NCI-H2227 (cell line): ENCODE measurements around the gene ANKRD13A.
"Not testable (repeated sequence)": the region's sequence is repeated elsewhere in the genome, so short reads cannot be mapped to it uniquely, and the experiment has no call there.

ENCODE experiments used
- DNase-seq: peaks from one replicate; lab custom pipeline; 2025; ENCODE audit not compliant: unreplicated experiment; lab: John Stamatoyannopoulos, UW

The ANKRD13A gene

DNA sequence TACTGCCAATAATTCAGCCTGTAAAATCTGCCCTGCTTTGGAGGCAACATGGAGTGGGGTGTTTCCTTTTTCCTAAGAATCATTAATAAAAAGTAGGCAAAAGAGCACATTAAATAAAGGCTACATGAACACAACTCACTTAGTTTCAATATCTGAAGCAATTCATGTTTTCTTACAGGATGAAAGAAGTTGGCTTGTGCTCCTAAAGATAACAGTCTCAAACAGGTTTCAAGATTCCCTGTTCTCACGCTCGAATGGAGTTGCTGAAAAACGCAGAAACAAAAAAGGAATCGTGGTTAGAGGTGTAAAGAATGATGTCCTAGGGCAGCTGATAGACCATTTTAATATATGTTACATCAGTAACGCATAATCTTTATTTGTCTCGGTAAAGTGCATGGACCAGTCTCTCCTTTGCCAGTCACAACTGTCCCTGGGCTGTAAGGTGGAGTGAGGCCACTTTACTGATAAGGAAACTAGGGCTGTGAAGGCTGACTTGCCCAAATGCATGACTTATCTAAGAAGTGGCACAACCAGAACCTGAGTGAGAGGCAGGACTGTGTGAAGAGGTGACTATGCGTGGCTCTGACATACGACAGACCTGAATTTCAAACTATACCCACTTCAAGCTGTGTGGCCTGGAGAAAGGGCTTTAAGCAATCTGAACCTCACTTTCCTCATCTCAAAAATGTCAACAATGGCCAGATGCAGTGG lies 15.6 kb upstream of the ANKRD13A start:
- no peak for DNase-seq

DNA sequence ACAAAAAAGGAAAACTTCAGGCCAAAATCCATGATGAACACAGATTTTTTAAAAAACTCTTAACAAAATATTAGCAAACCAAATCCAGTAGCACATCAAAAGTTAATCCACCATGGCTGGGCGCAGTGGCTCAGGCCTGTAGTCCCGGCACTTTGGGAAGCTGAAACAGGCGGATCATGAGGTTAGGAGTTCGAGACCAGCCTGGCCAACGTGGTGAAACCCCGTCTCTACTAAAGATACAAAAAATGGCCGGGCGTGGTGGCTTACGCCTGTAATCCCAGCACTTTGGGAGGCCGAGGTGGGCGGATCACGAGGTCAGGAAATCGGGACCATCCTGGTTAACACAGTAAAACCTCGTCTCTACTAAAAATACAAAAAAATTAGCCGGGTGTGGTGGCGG lies 13.0 kb upstream of the ANKRD13A start:
- DNase-seq: not testable (repeated sequence)

DNA sequence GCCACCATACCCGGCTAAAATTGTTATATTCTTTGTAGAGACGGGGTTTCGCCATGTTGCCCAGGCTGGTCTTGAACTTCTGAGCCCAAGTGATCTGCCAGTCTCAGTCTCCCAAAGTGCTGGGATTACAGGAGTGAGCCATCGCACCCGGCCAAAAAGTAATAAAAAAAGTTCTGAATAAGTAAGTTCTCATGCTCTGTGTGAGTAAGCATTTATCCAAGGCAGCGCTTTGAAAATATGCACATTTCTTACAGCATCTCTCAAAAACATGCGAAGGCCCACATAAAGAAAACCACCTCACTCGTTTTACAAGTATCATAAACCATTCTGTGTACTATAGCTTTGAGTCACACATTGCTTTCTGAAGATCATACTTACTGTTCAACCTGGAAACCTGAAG lies 11.6 kb upstream of the ANKRD13A start:
- DNase-seq: no peak

DNA sequence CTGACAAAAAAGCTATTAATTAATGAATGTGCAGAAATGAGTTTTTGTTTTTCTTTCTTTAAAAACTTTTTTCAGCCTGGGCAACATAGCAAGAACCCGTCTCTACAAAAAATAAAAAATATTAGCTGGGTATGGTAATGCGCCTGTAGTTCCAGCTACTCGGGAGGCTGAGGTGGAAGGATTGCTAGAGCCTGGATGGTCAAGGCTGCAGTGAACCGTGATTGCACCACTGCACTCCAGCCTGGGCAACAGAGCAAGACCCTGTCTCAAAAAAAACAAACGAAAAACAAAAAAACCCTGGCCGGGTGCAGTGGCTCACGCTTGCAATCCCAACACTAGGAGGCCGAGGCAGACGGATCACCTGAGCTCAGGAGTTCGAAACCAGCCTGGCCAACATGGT lies 11.0 kb upstream of the ANKRD13A start:
- DNase-seq: no peak

GRCh38 chr12:109988903-109989302 lies 10.3 kb upstream of the ANKRD13A start:
- DNase-seq: no peak

GRCh38 chr12:109989380-109989779 lies 9.8 kb upstream of the ANKRD13A start:
- DNase-seq: no peak

GRCh38 chr12:109991586-109991985 lies 7.6 kb upstream of the ANKRD13A start:
- no peak for DNase-seq

- DNase-seq: no peak
Observed at GRCh38 chr12:109993091-109993490, 6.1 kb upstream of the ANKRD13A start.

- no peak for DNase-seq
Observed at GRCh38 chr12:109994401-109995175, 4.6 kb upstream of the ANKRD13A start.

DNA sequence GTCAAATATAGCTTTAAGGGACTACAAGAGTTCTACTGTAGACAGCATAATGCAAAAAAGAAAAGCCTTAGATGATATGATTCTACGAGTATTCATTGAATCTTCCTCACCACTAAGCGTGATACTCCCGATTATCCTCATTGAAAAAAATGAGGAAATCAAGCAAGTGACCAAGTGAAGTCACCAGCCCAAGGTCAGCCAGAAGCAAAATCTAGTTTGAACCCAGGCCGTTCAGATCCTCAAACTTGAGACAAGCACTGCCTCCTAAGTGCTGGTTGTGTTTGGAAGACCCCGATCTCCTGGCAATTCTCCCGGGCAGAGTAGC lies 3.9 kb upstream of the ANKRD13A start:
- DNase-seq: no peak

- peak; percentile 96 for DNase-seq
Observed at GRCh38 chr12:109995686-109996482, 3.3 kb upstream of the ANKRD13A start, which contains the start of gene GIT2. TSS of gene GIT2 (minus strand) at chr12:109996368. CDS start at chr12:109996224, 144 bp downstream.

GRCh38 chr12:109996483-109996853 lies 2.8 kb upstream of the ANKRD13A start:
- DNase-seq: no peak

GRCh38 chr12:109997393-109997792 lies 1.8 kb upstream of the ANKRD13A start:
- DNase-seq: no peak

DNA sequence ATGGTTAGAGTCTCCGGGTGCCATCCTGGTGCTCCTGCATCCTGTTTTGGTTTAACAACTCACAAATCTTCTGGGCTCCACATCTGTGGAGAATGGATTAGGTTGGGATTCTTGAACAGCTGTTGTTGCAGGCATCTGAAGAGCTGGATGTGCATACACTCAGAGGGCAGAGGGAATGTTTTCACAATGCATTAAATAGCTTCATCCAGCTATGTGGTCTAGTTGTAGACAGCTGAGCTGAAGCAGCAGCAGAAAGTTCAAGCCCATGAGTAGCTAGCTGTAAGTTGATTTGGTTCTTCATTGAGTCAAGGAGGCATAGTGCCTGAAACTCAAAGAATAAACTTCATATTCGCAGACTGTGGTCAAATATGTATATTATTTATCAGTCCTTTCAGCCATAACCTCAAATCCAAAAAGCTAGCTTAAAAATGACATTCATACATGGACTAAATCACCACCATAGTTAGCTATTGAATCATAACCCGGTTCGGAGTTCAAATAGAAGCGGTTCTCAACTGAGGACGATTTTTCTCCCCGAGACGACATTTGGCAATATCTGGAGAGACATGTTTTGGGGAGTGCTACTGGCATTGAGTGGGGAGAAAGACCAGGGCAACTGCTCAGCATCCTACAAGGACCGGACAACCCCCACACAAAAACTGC lies 858 bp upstream of the ANKRD13A start:
- DNase-seq: no peak

DNA sequence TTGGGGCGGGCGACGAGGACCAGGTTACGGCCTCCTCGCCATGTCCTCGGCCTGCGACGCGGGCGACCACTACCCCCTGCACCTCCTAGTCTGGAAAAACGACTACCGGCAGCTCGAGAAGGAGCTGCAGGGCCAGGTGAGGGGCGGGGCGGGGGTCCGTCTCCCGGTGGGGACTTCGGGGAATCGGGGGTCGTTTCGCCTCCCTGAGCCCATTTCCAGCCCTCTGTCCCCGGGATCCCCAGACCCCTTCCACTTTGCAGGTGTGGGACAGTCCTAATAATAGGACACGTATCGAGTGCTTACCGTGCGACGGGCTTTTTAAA lies 380 bp downstream of the ANKRD13A start:
- peak; percentile 16 for DNase-seq

DNA sequence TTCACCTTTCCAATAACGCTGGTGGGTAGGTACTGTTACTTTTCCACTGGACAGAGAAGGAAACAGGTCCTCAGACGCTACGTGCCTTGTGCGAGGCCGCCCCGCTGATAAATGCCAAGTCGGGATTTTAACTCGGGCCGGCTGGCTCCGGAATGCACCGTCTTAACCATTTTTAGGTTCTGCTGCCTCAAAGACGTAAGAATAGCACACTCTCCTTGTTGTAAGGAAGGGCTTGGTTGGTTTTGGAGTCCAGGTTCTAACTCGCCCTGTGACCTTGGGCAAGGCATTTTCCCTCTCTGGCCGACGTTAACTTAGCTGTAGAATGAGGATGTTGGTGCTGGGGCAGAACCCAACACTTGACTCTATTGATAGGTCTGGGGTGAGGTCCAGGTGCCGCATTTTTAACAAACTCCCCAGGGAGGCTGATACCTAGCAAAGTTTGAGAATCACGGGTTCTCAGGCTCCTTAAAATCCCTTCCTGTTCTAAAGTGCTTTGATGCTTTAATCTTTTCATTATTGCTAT lies 814 bp downstream of the ANKRD13A start:
- no peak for DNase-seq

DNA sequence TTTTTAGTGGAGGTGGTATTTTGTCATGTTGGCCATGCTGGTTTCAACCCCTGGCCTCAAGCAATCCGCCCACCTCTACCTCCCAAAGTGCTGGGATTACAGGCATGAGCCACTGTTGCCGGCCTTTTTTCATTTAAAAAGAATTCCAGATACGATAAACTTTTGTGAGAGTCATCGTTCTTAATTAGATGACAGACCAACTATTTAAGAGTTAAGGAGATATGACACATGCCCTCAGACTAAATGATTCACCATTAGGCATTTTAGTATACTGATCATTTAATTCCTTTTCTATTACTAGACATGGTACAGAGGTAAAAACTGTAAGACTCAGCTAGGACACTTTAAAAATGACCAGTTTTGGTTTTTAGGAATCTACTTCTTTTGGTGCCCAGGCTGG lies 2.4 kb downstream of the ANKRD13A start:
- DNase-seq: no peak

DNA sequence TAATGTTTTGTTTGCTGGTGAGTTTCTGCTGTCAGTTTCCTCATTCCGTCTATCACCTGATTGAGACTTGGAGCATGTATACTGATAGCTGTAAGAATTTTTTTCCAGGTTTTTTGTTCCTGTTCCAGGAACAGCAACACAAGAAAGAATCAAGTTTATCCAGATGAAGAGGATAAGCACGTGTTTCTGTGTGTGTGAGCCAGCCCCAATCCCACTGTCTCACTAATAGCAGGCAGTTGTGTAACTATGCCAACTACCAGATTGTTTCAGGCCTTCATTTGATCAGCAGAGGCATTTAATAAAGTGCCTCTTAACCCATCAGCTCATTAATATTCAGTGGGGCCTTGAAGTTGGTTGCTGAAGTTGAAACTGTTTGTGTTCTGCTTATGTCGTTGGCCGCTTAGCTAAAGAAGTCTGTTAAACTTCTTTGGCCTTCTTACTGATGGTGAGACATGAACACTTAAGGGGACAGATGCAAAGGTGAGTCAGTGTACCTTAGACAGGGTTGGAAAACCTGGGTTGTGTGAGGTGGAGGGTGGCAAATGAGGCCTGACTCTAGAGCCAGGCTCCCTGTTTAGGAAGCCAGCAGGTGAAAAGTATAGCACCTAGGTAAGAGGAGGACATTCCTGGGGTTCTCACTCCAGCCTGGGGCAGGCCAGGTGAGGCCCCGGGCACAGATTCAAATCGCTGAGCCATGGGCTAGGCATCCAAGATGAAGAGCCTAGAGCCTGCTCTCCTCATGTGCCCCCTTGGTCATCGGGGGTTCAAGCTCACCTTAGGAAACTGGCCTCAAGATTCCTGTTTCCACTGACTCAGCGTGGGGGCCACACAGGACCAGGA lies 3.7 kb downstream of the ANKRD13A start:
- no peak for DNase-seq

DNA sequence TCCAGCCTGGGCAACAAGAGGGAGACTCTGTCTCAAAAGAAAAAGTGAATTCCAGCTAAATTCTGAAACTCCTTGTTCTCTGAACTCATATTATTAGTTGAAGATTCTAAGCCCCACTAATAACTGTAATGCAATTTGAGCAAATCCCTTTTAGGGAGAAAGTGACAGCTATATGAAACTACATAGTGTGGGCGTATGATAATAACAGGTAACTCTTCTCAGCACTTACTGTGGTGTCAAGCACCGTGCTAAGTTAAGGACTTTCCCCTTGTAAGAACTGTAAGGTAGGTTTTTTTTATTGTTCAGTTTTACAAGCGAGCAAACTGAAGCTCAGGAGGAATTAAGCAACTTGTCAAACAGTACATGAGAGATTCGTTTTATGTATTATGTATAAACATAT lies 5.4 kb downstream of the ANKRD13A start:
- DNase-seq: no peak

DNA sequence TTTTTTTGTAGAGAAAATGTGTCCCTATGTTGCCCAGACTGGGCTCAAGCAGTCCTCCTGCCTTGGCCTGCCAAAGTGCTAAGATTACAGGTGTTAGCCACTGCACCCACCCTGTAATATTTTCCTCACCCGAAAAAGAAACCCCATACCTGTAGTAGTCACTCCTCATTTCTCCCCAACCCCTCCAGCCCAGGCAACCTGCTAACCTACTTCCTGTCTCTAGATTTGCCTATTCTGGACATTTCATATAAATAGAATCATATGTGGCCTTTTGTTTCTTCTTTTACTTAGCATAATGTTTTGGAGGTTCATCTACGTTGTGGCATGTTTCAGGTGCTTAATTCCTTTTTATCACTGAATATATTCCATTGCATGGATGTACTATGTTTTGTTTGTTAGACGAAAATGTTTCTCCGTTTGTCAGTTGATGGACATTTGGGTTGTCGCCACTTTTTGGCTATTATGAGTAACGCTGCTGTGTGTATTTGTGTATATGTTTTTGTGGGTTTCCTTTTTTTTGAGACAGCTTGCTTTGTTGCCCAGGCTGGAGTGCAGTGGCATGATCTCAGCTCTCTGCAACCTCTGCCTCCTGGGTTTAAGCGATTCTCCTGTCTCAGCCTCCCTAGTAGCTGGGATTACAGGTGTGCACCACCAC lies 6.2 kb downstream of the ANKRD13A start:
- DNase-seq: no peak
